ENCODE results near the gene IFT80.

IFT80 gene

GRCh38 chr3:160399125-160400029 is at the start of gene IFT80, which contains the start of gene SMC4:
TSS of gene IFT80 (minus strand) at chr3:160399225. CDS start at chr3:160384600, 14,625 bp downstream.
TSS of gene SMC4 (plus strand) at chr3:160399650. CDS start at chr3:160400827, 1,177 bp downstream.
- FAIRE-seq, result peak; percentile 36

- FAIRE-seq, result no peak
Observed at GRCh38 chr3:160447544-160447943, 48.5 kb upstream of the IFT80 start.

- FAIRE-seq, result no peak
Observed at GRCh38 chr3:160446522-160447056, 47.6 kb upstream of the IFT80 start.

- no peak for FAIRE-seq
Observed at GRCh38 chr3:160445854-160446253, 46.8 kb upstream of the IFT80 start.

GRCh38 chr3:160444411-160444810 is 45.4 kb upstream of the IFT80 start:
- FAIRE-seq, result no peak

- no peak for FAIRE-seq
Observed at GRCh38 chr3:160440687-160441086, 41.7 kb upstream of the IFT80 start.

GRCh38 chr3:160437083-160437455 is 38.0 kb upstream of the IFT80 start:
- FAIRE-seq, result no peak

- FAIRE-seq, result no peak
Observed at GRCh38 chr3:160435747-160436146, 36.7 kb upstream of the IFT80 start.

GRCh38 chr3:160435095-160435494 is 36.1 kb upstream of the IFT80 start:
- no peak for FAIRE-seq

GRCh38 chr3:160434071-160434470 is 35.0 kb upstream of the IFT80 start:
- no peak for FAIRE-seq

GRCh38 chr3:160427832-160428424 is 28.9 kb upstream of the IFT80 start:
- FAIRE-seq, result no peak

GRCh38 chr3:160417311-160417710 is 18.3 kb upstream of the IFT80 start:
- no peak for FAIRE-seq

GRCh38 chr3:160413613-160414248 is 14.7 kb upstream of the IFT80 start:
- FAIRE-seq, result peak; percentile 72

- FAIRE-seq, result no peak
Observed at GRCh38 chr3:160412477-160412876, 13.5 kb upstream of the IFT80 start.

GRCh38 chr3:160409812-160410610 is 11.0 kb upstream of the IFT80 start:
- no peak for FAIRE-seq

- FAIRE-seq, result no peak
Observed at GRCh38 chr3:160403796-160404470, 4.9 kb upstream of the IFT80 start.

- no peak for FAIRE-seq
Observed at GRCh38 chr3:160403028-160403545, 4.1 kb upstream of the IFT80 start.

- no peak for FAIRE-seq
Observed at GRCh38 chr3:160402221-160403027, 3.4 kb upstream of the IFT80 start.

- no peak for FAIRE-seq
Observed at GRCh38 chr3:160401291-160402095, 2.5 kb upstream of the IFT80 start.

- no peak for FAIRE-seq
Observed at GRCh38 chr3:160400702-160401150, 1.7 kb upstream of the IFT80 start.
